ELR (cell line): ENCODE data around the gene PIGH.
"Not testable (repeated sequence)": the region's sequence is repeated elsewhere in the genome, so short reads cannot be mapped to it uniquely, and the experiment has no call there.

Experiments
- DNase-seq: peaks from one replicate; pipeline ENCODE4 v3.0.0-alpha.2; 2015; ENCODE audit warnings: low read depth

The PIGH gene

GRCh38 chr14:67551123-67551522 is 48.9 kb downstream of the PIGH start:
- no peak for DNase-seq

- DNase-seq, result no peak
Measured at GRCh38 chr14:67549734-67550133, 50.3 kb downstream of the PIGH start.

- no peak for DNase-seq
Measured at GRCh38 chr14:67547224-67547780, 52.8 kb downstream of the PIGH start.

GRCh38 chr14:67544590-67544989 is 55.5 kb downstream of the PIGH start:
- no peak for DNase-seq

- DNase-seq, result not testable (repeated sequence)
Measured at GRCh38 chr14:67542620-67543019, 57.4 kb downstream of the PIGH start.

- DNase-seq, result no peak
Measured at GRCh38 chr14:67541448-67542387, 58.4 kb downstream of the PIGH start.
